Right lobe of liver (tissue), 4 donors: Measurements from ENCODE around the gene ALPG.

Experiments used
- CTCF ChIP-seq, 4 donors: fragments of 200-600 bp in 3 of 4; fragments of 450-650 bp in 1 of 4; IDR thresholded peaks; one replicate each; pipeline versions ENCODE4 v1.5.1 to v1.8.0; 2016 to 2022; ENCODE audit warnings: antibody characterized with exemption in 4 of 4, mild to moderate bottlenecking in 2 of 4
- POLR2A ChIP-seq: fragments of 450-650 bp; IDR thresholded peaks from one replicate; pipeline ENCODE4 v1.6.1; 2017; ENCODE audit warnings: antibody characterized with exemption, mild to moderate bottlenecking
- donor health status: DM: no; HTN: no; CAD: no.
- donor health status: DM: no; HTN: no; CAD: no.
- donor health status: DM: no; HTN: yes; CAD: no.

- no peak for TF ChIP-seq CTCF (IDR thresholded peaks at IDR 0.05)
- TF ChIP-seq POLR2A = no peak
These were observed 52.2 kb downstream of the ALPG start for GRCh38 chr2:232458661-232459418.
